ENCODE data around the gene MAP2K6. TPM values are rescaled to one million over a fixed set of nuclear protein-coding genes. Genes with fewer than 3 reads are reported as not detected.

Gene MAP2K6
- total and polyA plus RNA-seq, 2 of the 8 experiments (the other 6 are each of a cell fraction or from before 2014, with no cell fraction given), result 11.0 to 44.1 TPM

GRCh38 chr17:69528035-69528434, 113.5 kb downstream of the MAP2K6 start (continued):
- TF ChIP-seq RNF2 (IDR thresholded peaks at IDR 0.05; ENCODE audit: borderline replicate concordance, low read depth, low read length, missing control alignments, poor library complexity, severe bottlenecking), result no peak

Measured in H1 (cell line).